Astrocyte of the spinal cord (primary cell): ENCODE data around the gene ACP5.
A peak's percentile ranks its signal among the peaks of the same experiment; 100 is the strongest.

Experiments used
- DNase-seq: peaks from one replicate; pipeline ENCODE4 v3.0.0; 2011; ENCODE audit warnings: low read depth, low spot score
- H3K4me3 ChIP-seq: 2 replicates; pipeline ENCODE4 v1.5.1; 2011; ENCODE audit warnings: low read depth, mild to moderate bottlenecking, low read length, moderate library complexity
- in situ Hi-C: cut with HindIII; loops from 2 replicates; pipeline ENCODE4 v1.10.0; 2017; ENCODE audit warnings: low sequenced_read_pairs
- TF ChIP-seq, protein P1 (sequence below): IDR thresholded peaks from 2 replicates; pipeline ENCODE4 v1.5.1; 2012; ENCODE audit warnings: low read depth, mild to moderate bottlenecking, low read length, inconsistent platforms

The ACP5 gene

GRCh38 chr19:11547929-11548700, 29.3 kb downstream of the ACP5 start:
- TF ChIP-seq, protein P1, sequence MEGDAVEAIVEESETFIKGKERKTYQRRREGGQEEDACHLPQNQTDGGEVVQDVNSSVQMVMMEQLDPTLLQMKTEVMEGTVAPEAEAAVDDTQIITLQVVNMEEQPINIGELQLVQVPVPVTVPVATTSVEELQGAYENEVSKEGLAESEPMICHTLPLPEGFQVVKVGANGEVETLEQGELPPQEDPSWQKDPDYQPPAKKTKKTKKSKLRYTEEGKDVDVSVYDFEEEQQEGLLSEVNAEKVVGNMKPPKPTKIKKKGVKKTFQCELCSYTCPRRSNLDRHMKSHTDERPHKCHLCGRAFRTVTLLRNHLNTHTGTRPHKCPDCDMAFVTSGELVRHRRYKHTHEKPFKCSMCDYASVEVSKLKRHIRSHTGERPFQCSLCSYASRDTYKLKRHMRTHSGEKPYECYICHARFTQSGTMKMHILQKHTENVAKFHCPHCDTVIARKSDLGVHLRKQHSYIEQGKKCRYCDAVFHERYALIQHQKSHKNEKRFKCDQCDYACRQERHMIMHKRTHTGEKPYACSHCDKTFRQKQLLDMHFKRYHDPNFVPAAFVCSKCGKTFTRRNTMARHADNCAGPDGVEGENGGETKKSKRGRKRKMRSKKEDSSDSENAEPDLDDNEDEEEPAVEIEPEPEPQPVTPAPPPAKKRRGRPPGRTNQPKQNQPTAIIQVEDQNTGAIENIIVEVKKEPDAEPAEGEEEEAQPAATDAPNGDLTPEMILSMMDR = no peak

DNA sequence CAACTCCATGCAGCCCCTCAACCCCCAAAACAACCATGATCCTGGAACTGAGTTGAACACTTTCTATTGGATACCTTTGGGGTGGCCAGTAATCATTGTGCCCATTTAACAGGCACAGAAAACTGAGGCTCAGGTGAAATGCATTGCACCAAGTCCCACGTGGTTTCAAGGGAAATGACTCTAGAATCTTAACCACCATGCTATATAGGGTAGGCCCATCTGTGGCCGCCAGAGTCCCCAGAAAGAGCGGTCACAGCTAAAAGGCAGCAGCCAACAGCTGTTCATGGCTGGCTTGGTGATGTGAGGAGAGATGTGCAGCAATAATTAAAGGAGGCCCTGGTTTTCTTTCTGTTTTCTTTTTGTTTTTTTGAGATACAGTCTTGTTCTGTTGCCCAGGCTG, 36.2 kb downstream of the ACP5 start:
- in situ Hi-C loops = no loop called here

More at GRCh38 chr19:11547929-11548700, 29.3 kb downstream of the ACP5 start:
- no peak overlapping the region for H3K4me3 ChIP-seq
- in situ Hi-C loops = no loop called here
- DNase-seq = no peak

GRCh38 chr19:11540645-11541044, 36.8 kb downstream of the ACP5 start:
- DNase-seq = no peak
- H3K4me3 ChIP-seq = no peak overlapping the region
- in situ Hi-C loops = no loop called here
- TF ChIP-seq, protein P1 = no peak

More for the DNA sequence above, 36.2 kb downstream of the ACP5 start:
- no peak overlapping the region for H3K4me3 ChIP-seq
- TF ChIP-seq, protein P1 = no peak
- no peak for DNase-seq

- peak overlapping the region; percentile 24 for H3K4me3 ChIP-seq
- TF ChIP-seq, protein P1 = no peak
- in situ Hi-C loops = no loop called here
- no peak for DNase-seq
Measured at GRCh38 chr19:11539495-11540365, 37.7 kb downstream of the ACP5 start.

- TF ChIP-seq, protein P1 = no peak
- peak; percentile 63 for DNase-seq
- in situ Hi-C loops = no loop called here
- peak within 1 kb of the TSS; percentile 24 for H3K4me3 ChIP-seq
Measured at GRCh38 chr19:11538232-11539036, 39.0 kb downstream of the ACP5 start, which contains the start of gene CNN1. CNN1 (plus strand) TSS chr19:11538851; CDS start chr19:11538928, 77 bp downstream.
